ENCODE data around the gene ATP6V0D1.
A peak's percentile ranks its signal among the peaks of the same experiment; 100 is the strongest.

ATP6V0D1 gene

GRCh38 chr16:67393111-67393787 lies 87.7 kb downstream of the ATP6V0D1 start, which contains the start of gene TPPP3:
TPPP3 (minus strand) TSS chr16:67393498; CDS start chr16:67391111, 2,387 bp downstream.
- in situ Hi-C loops (cut with MboI; ENCODE audit: low pct_unique_long_range_greater_than_20kb, low sequenced_read_pairs, unreplicated experiment) = no loop called here
- peak; percentile 66 for DNase-seq (ENCODE audit: low spot score)
- TF ChIP-seq CTCF (IDR thresholded peaks at IDR 0.05; ENCODE audit: extremely low read depth, insufficient read depth, missing control alignments) = peak; percentile 32

- in situ Hi-C loops (cut with MboI; ENCODE audit: low pct_unique_long_range_greater_than_20kb, low sequenced_read_pairs, unreplicated experiment) = no loop called here
- no peak for TF ChIP-seq CTCF (IDR thresholded peaks at IDR 0.05; ENCODE audit: extremely low read depth, insufficient read depth, missing control alignments)
- peak; percentile 17 for DNase-seq (ENCODE audit: low spot score)
Measured at GRCh38 chr16:67392301-67393059, 88.5 kb downstream of the ATP6V0D1 start.

DNA sequence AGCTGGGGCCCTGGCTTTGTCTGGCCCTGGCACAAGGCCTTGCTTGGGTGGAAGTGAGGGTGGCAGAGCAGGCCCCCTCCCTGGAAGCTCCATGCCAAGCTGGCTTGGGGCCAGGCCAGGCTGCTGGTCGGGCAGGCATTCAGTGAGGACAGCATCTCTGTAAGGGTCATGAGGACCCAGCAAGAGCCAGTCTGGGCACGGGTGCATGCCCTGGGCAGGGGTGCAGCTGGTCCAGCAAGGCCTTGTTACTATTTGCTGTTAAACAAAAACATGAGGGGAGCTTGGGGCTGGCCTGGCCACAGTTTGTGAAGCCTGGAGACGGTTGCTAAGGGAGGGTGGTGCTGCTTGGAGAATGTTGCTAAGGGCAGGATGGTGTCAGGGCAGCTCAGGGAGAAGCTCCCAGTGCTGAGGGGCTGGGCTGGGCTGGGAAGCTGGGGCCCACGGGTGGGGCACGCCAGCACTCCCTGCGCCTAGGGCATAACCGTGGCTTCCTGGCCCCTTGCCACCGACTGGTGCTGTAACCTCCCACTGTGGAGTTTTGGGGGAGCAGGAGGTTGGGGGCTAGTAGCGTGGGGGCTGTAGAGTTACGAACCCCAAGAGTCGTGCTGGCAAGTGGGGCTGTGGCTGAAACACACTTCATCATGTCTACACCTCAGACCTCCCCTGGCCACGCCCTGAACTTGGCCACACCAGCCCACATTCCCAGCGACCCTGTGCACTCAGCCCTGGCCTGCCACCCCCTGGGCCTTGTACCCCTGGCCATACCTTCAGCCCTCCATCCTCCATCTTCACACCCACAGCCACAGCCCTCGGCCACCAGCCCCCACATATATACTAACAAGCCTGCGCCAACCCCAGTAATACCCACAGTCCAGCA lies 89.3 kb downstream of the ATP6V0D1 start:
- in situ Hi-C loops (cut with MboI; ENCODE audit: low pct_unique_long_range_greater_than_20kb, low sequenced_read_pairs, unreplicated experiment) = no loop called here
- TF ChIP-seq CTCF (IDR thresholded peaks at IDR 0.05; ENCODE audit: extremely low read depth, insufficient read depth, missing control alignments) = no peak
- DNase-seq (ENCODE audit: low spot score) = no peak

GRCh38 chr16:67390816-67391423 lies 90.0 kb downstream of the ATP6V0D1 start:
- DNase-seq (ENCODE audit: low spot score) = no peak
- no peak for TF ChIP-seq CTCF (IDR thresholded peaks at IDR 0.05; ENCODE audit: extremely low read depth, insufficient read depth, missing control alignments)
- in situ Hi-C loops (cut with MboI; ENCODE audit: low pct_unique_long_range_greater_than_20kb, low sequenced_read_pairs, unreplicated experiment) = no loop called here

DNA sequence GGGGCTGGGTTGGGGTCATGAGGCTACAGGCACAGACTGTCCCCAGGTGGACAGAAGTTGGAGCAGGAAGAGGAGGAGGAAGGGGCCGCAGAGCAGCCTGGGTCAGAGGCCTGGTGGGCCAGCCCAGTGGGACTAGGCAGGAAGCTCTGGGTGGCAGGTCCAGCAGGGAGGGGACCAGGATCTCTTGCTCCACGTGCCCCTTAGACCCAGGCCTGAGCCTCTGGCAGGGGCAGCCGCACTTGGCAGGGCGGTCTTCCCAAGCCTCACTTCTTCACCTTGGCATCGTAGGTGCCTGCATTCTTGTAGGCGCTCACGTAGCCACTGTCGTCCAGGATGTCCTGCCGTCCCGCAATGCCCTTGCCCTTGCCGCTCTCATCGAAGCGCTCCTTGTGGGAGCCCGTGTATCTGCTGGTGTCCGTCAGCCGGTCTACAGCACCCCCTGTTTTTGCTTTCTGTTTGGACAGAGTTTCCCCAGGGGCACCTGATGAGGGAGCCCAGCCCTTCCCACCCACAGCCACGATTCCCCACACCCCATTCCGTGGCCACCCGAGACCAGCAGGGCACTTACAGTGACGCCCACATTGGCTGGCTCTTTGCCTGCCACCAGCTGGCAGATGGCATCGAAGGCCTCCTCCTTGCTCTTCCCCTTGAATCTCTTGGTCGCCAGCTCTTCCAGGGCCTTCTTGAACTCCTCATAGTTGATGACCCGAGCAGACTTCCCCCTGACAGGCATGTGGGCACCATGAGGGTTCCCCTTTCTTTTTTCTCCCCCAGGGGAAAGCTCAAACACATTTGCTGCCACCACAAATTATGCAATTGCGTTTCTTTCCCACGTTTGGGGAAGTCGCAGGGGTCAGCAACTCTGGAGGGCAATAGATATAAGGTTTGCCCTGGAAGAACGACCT lies 90.8 kb downstream of the ATP6V0D1 start:
- no peak for DNase-seq (ENCODE audit: low spot score)
- in situ Hi-C loops (cut with MboI; ENCODE audit: low pct_unique_long_range_greater_than_20kb, low sequenced_read_pairs, unreplicated experiment) = no loop called here
- TF ChIP-seq CTCF (IDR thresholded peaks at IDR 0.05; ENCODE audit: extremely low read depth, insufficient read depth, missing control alignments) = no peak

Data from GM13977 (cell line).